ENCODE measurements around the gene SPATA3.

Gene SPATA3

GRCh38 chr2:230998882-230999281 is 3.0 kb downstream of the SPATA3 start:
- Histone ChIP-seq H3K79me2 (no peaks in the 10 kb centered on the region), H3K36me3 (ENCODE audit: control insufficient read depth, insufficient read depth, low read length) (no peaks in the 10 kb centered on the region), H3K9me3 (ENCODE audit: control insufficient read depth, low read length) (no peaks in the 10 kb centered on the region), H3K4me2 (ENCODE audit: low read length) (no peak overlapping the region), H3K27me3 (ENCODE audit: control insufficient read depth, insufficient read depth, low read length) (no peaks in the 10 kb centered on the region), H2AFZ (no peak overlapping the region), H3K4me1 (no peaks in the 10 kb centered on the region), H3K4me3 (ENCODE audit: low read depth, low read length) (no peak overlapping the region), H3K9ac (no peak overlapping the region), H3K27ac (no peak overlapping the region)
- TF ChIP-seq, protein P1, sequence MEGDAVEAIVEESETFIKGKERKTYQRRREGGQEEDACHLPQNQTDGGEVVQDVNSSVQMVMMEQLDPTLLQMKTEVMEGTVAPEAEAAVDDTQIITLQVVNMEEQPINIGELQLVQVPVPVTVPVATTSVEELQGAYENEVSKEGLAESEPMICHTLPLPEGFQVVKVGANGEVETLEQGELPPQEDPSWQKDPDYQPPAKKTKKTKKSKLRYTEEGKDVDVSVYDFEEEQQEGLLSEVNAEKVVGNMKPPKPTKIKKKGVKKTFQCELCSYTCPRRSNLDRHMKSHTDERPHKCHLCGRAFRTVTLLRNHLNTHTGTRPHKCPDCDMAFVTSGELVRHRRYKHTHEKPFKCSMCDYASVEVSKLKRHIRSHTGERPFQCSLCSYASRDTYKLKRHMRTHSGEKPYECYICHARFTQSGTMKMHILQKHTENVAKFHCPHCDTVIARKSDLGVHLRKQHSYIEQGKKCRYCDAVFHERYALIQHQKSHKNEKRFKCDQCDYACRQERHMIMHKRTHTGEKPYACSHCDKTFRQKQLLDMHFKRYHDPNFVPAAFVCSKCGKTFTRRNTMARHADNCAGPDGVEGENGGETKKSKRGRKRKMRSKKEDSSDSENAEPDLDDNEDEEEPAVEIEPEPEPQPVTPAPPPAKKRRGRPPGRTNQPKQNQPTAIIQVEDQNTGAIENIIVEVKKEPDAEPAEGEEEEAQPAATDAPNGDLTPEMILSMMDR (IDR thresholded peaks at IDR 0.05): no peak

GRCh38 chr2:230999477-230999876 is 3.6 kb downstream of the SPATA3 start:
- TF ChIP-seq, protein P1 (IDR thresholded peaks at IDR 0.05): no peak
- H3K79me2 ChIP-seq: no peaks in the 10 kb centered on the region
- no peak overlapping the region for H3K9ac ChIP-seq
- H3K36me3 ChIP-seq (ENCODE audit: control insufficient read depth, insufficient read depth, low read length): no peaks in the 10 kb centered on the region
- no peaks in the 10 kb centered on the region for H3K27me3 ChIP-seq (ENCODE audit: control insufficient read depth, insufficient read depth, low read length)
- no peaks in the 10 kb centered on the region for H3K9me3 ChIP-seq (ENCODE audit: control insufficient read depth, low read length)
- H2AFZ ChIP-seq: no peak overlapping the region
- H3K27ac ChIP-seq: no peak overlapping the region
- no peaks in the 10 kb centered on the region for H3K4me1 ChIP-seq
- no peak overlapping the region for H3K4me3 ChIP-seq (ENCODE audit: low read depth, low read length)
- H3K4me2 ChIP-seq (ENCODE audit: low read length): no peak overlapping the region

- Histone ChIP-seq H3K79me2 (no peaks in the 10 kb centered on the region), H3K36me3 (ENCODE audit: control insufficient read depth, insufficient read depth, low read length) (no peaks in the 10 kb centered on the region), H3K4me3 (ENCODE audit: low read depth, low read length) (no peak overlapping the region), H3K27ac (no peak overlapping the region), H3K4me1 (no peaks in the 10 kb centered on the region), H3K9ac (no peak overlapping the region), H3K27me3 (ENCODE audit: control insufficient read depth, insufficient read depth, low read length) (no peaks in the 10 kb centered on the region), H2AFZ (no peak overlapping the region), H3K4me2 (ENCODE audit: low read length) (no peak overlapping the region), H3K9me3 (ENCODE audit: control insufficient read depth, low read length) (no peaks in the 10 kb centered on the region)
- TF ChIP-seq, protein P1 (IDR thresholded peaks at IDR 0.05): no peak
These were observed 4.4 kb downstream of the SPATA3 start for GRCh38 chr2:231000211-231000904.

- no peak overlapping the region for H2AFZ ChIP-seq
- no peaks in the 10 kb centered on the region for H3K4me1 ChIP-seq
- H3K9me3 ChIP-seq (ENCODE audit: control insufficient read depth, low read length): no peaks in the 10 kb centered on the region
- no peak overlapping the region for H3K9ac ChIP-seq
- no peaks in the 10 kb centered on the region for H3K79me2 ChIP-seq
- no peak overlapping the region for H3K4me2 ChIP-seq (ENCODE audit: low read length)
- no peak overlapping the region for H3K4me3 ChIP-seq (ENCODE audit: low read depth, low read length)
- no peak overlapping the region for H3K27ac ChIP-seq
- no peaks in the 10 kb centered on the region for H3K36me3 ChIP-seq (ENCODE audit: control insufficient read depth, insufficient read depth, low read length)
- H3K27me3 ChIP-seq (ENCODE audit: control insufficient read depth, insufficient read depth, low read length): no peaks in the 10 kb centered on the region
- TF ChIP-seq, protein P1 (IDR thresholded peaks at IDR 0.05): no peak
These were observed 5.1 kb downstream of the SPATA3 start for GRCh38 chr2:231001036-231001435.

DNA sequence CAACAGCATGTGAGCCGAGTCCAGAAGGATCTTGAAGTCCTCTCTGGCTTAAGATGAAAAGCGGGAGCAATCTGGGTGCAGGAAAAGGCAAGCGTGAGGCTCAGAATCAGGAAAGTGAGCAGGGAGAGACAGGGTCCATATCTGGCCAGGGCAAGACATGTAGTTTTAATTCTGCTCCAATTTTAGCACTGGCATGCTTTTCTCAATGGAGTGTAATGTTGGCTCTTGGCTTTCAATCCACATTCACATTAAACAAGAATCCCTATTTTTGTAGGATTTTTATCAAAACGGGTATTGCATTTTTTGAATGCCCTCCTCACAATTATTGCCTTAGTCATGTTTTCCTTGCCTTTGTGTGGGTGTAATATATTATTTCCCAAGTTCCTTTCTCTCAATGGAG is 6.0 kb downstream of the SPATA3 start:
- no peak overlapping the region for H2AFZ ChIP-seq
- no peak overlapping the region for H3K4me3 ChIP-seq (ENCODE audit: low read depth, low read length)
- H3K4me2 ChIP-seq (ENCODE audit: low read length): no peak overlapping the region
- no peaks in the 10 kb centered on the region for H3K9me3 ChIP-seq (ENCODE audit: control insufficient read depth, low read length)
- H3K4me1 ChIP-seq: no peaks in the 10 kb centered on the region
- no peak overlapping the region for H3K27ac ChIP-seq
- H3K79me2 ChIP-seq: no peaks in the 10 kb centered on the region
- H3K36me3 ChIP-seq (ENCODE audit: control insufficient read depth, insufficient read depth, low read length): no peaks in the 10 kb centered on the region
- TF ChIP-seq, protein P1 (IDR thresholded peaks at IDR 0.05): no peak
- H3K9ac ChIP-seq: no peak overlapping the region
- no peaks in the 10 kb centered on the region for H3K27me3 ChIP-seq (ENCODE audit: control insufficient read depth, insufficient read depth, low read length)

All from parathyroid adenoma (tissue), 2 donors.